Colon (tissue), 2 donors: ENCODE measurements around the gene SCD5.

Source experiments
- FAIRE-seq: peaks from 2 replicates; lab custom pipeline; 2012; peaks lifted over from hg19 to GRCh38; lab: Jason Lieb, UNC
- donor health status: control.
- donor health status: control.

SCD5 gene

GRCh38 chr4:82589756-82590155 is 208.8 kb downstream of the SCD5 start:
- FAIRE-seq = no peak

DNA sequence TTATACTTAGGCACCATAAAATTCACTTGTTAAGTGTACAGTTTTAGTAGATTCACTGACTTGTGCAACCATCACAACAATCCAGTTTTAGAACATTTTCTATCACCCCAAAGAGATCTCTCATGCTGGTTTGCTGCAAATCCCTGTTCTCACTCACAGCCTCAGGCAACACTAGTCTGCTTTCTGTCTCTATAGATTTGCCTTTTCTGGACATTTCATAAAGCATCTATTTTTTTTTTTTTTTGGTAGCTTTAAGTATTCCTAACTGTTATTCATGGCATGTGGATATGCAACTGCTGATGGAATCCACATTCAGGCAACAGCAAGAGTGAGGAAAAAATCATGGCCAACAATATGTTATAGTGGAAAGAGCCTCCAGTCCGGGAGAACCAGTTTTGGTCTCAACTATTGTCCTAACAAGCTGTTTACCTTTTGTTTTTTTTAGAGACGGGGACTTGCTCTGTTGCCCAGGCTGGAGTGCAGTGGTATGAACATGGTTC is 209.8 kb downstream of the SCD5 start:
- FAIRE-seq = no peak

DNA sequence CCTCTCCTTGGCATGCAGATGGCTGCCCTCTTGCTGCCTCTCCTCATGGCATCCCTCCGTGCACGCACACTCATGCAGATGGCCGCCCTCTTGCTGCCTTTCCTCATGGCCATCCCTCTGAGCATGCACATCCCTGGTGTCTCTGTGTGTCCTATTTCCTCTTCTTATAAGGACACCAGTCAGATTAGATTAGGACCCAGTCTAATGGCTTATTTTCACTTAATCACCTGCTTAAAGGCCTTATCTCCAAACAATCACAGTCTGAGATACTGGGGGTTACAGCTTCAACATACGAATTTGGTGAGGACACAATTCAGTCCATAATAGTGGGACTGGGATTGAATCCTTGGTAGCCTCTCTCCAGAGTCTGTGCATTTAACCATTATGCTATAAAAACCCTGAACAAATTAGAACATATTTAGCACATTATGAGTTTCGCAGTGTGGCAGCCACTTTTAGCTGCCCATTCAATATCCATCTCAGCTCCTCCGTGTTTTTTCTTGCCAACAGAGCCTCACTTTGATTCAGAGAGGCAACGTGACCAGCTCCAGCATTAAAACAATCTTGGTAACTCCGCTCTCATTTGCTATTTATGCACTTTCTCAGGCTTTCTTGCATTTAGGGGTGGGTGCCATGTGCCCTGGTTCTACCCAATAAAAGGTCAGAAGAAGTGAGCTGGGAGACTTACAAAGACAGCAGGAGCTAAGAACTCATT is 210.6 kb downstream of the SCD5 start:
- FAIRE-seq = no peak

GRCh38 chr4:82585690-82586435 is 212.7 kb downstream of the SCD5 start:
- no peak for FAIRE-seq

DNA sequence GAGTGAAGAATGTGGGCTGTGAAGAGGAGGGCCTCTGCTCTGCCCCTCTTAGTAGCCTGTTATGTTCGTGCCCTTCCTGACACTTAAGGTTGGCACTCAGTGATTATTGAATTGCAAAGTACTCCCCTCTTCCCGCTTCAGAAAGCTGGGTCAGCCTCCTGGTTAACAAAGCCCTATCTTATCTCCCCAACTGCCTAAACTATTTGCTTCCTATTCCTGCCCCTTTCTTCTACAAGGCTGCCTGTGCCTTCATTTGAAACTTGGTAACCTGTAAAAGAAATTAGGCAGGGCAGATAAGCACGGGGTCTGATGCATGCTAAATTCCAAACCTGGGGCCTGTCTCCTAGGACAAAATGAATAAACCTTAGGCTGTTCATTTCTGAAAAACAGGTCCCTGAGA is 213.7 kb downstream of the SCD5 start:
- FAIRE-seq = no peak

DNA sequence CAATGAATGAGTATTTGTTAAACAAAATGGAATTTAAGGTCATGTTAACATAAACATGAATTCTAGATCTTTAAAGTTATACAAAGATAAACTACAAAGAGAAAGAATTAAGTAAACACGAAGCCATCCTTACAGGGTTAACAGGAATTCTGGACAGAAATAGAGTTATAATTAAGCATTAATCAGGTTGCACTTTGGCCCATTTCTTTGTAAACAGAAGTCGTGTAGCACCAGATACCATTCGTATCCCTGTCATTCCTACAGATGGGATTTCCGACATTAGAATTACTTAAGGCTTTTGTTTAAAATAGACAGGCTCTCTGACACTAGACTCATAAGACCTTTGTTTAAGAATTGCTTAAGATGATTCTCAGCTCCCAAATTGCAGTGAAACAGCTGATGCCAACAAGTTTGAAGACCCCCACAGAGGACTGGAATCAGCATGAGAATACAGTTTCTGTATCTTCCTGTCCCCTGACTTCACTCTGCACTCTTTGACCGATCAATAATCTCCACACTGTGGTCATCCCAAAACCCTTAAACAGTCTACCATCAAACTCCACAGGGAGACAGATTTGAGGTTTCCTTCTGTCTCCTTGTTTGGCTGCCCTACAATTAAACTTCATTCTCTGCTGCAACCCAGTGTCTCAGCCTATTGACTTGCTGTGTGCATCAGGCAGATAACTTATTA is 214.6 kb downstream of the SCD5 start:
- no peak for FAIRE-seq

DNA sequence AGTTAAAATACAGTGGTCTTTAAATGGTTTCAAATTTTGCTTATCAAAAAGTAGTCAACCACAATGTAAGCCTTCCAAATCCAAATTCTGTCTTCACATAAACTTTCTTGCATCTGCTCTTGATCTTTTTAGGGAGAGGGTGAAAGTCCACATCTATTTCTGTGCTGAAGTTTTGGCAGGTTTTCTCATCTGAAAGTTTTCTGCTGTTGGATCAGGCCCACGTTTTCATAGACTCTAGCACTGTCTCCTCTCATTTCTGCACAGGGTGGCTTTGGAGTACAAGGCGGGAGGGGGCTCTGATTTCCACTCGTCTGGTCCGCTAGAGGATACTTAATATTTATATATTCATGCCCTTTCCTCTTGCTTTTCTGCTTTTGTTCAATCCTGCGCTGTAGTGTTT is 218.7 kb downstream of the SCD5 start:
- no peak for FAIRE-seq
